GM18951 (cell line): ENCODE results near the gene ABCC4.
"Not testable (repeated sequence)": the region's sequence is repeated elsewhere in the genome, so short reads cannot be mapped to it uniquely, and the experiment has no call there.

Source experiments
- POLR2A ChIP-seq: IDR thresholded peaks from 4 replicates; pipeline ENCODE4 v1.6.1; 2011; ENCODE audit warnings: mild to moderate bottlenecking; ENCODE audit not compliant: insufficient read length, insufficient read depth; ENCODE audit errors: extremely low read depth
- in situ Hi-C: fragments of 300-500 bp; cut with MboI; formaldehyde crosslinking; loops from one replicate; pipeline ENCODE4 v1.12.0; 2022; ENCODE audit warnings: low sequenced_read_pairs, mixed read lengths, inconsistent platforms; ENCODE audit not compliant: unreplicated experiment

The ABCC4 gene

GRCh38 chr13:95201814-95202651 lies 99.2 kb downstream of the ABCC4 start:
- TF ChIP-seq POLR2A: no peak
- in situ Hi-C loops: no loop called here

- in situ Hi-C loops: not testable (repeated sequence)
Measured at GRCh38 chr13:95200386-95200957, 100.8 kb downstream of the ABCC4 start.

- in situ Hi-C loops: loop anchor here (10.0 kb wide), 1 partner anchor 195 kb away; no protein-coding TSS in a partner anchor
Measured at GRCh38 chr13:95199896-95200295, 101.4 kb downstream of the ABCC4 start.

GRCh38 chr13:95198606-95199005 lies 102.6 kb downstream of the ABCC4 start:
- in situ Hi-C loops: loop anchor here (10.0 kb wide), 1 partner anchor 196 kb away; no protein-coding TSS in a partner anchor

More at GRCh38 chr13:95199896-95200295, 101.4 kb downstream of the ABCC4 start:
- no peak for TF ChIP-seq POLR2A

GRCh38 chr13:95197548-95197947 lies 103.7 kb downstream of the ABCC4 start:
- TF ChIP-seq POLR2A: no peak
- in situ Hi-C loops: loop anchor here (10.0 kb wide), 1 partner anchor 197 kb away; no protein-coding TSS in a partner anchor

GRCh38 chr13:95195146-95195545 lies 106.1 kb downstream of the ABCC4 start:
- no peak for TF ChIP-seq POLR2A
- in situ Hi-C loops: loop anchor here (10.0 kb wide), 1 partner anchor 200 kb away; no protein-coding TSS in a partner anchor

GRCh38 chr13:95193509-95194230 lies 107.6 kb downstream of the ABCC4 start:
- no peak for TF ChIP-seq POLR2A
- in situ Hi-C loops: loop anchor here (10.0 kb wide), 1 partner anchor 201 kb away; no protein-coding TSS in a partner anchor

- TF ChIP-seq POLR2A: no peak
- in situ Hi-C loops: loop anchor here (10.0 kb wide), 1 partner anchor 202 kb away; no protein-coding TSS in a partner anchor
Measured at GRCh38 chr13:95192998-95193397, 108.3 kb downstream of the ABCC4 start.

- in situ Hi-C loops: loop anchor here (10.0 kb wide), 1 partner anchor 202 kb away; no protein-coding TSS in a partner anchor
Measured at GRCh38 chr13:95192564-95192945, 108.7 kb downstream of the ABCC4 start.

GRCh38 chr13:95191821-95192563 lies 109.3 kb downstream of the ABCC4 start:
- no peak for TF ChIP-seq POLR2A
- in situ Hi-C loops: loop anchor here (10.0 kb wide), 1 partner anchor 203 kb away; no protein-coding TSS in a partner anchor

- in situ Hi-C loops: no loop called here
- TF ChIP-seq POLR2A: no peak
Measured at GRCh38 chr13:95188128-95188527, 113.1 kb downstream of the ABCC4 start.

- no peak for TF ChIP-seq POLR2A
- in situ Hi-C loops: no loop called here
Measured at GRCh38 chr13:95185851-95186250, 115.4 kb downstream of the ABCC4 start.

GRCh38 chr13:95185311-95185710 lies 115.9 kb downstream of the ABCC4 start:
- in situ Hi-C loops: no loop called here
- no peak for TF ChIP-seq POLR2A
